ENCODE results near the gene SLCO1B1.
"Not testable (repeated sequence)": the region's sequence is repeated elsewhere in the genome, so short reads cannot be mapped to it uniquely, and the experiment has no call there.

SLCO1B1 gene

GRCh38 chr12:21130998-21131397 lies at the start of gene SLCO1B1:
Gene SLCO1B1, plus strand, starts transcription at chr12:21131194. Its CDS starts 10,381 bp downstream, at chr12:21141575.
- TF ChIP-seq CTCF (IDR thresholded peaks at IDR 0.05; ENCODE audit: extremely low read depth, missing control alignments), result no peak
- DNase-seq (ENCODE audit: low spot score), result no peak

- DNase-seq (ENCODE audit: low spot score), result not testable (repeated sequence)
Measured at GRCh38 chr12:21084753-21085152, 46.2 kb upstream of the SLCO1B1 start.

GRCh38 chr12:21111732-21112131 lies 19.3 kb upstream of the SLCO1B1 start:
- TF ChIP-seq CTCF (IDR thresholded peaks at IDR 0.05; ENCODE audit: extremely low read depth, missing control alignments), result no peak
- no peak for DNase-seq (ENCODE audit: low spot score)

GRCh38 chr12:21113266-21113665 lies 17.7 kb upstream of the SLCO1B1 start:
- DNase-seq (ENCODE audit: low spot score), result no peak
- no peak for TF ChIP-seq CTCF (IDR thresholded peaks at IDR 0.05; ENCODE audit: extremely low read depth, missing control alignments)

GRCh38 chr12:21117995-21118394 lies 13.0 kb upstream of the SLCO1B1 start:
- DNase-seq (ENCODE audit: low spot score), result no peak
- TF ChIP-seq CTCF (IDR thresholded peaks at IDR 0.05; ENCODE audit: extremely low read depth, missing control alignments), result no peak

- DNase-seq (ENCODE audit: low spot score), result no peak
- TF ChIP-seq CTCF (IDR thresholded peaks at IDR 0.05; ENCODE audit: extremely low read depth, missing control alignments), result no peak
Measured at GRCh38 chr12:21118760-21119159, 12.2 kb upstream of the SLCO1B1 start.

- TF ChIP-seq CTCF (IDR thresholded peaks at IDR 0.05; ENCODE audit: extremely low read depth, missing control alignments), result no peak
- DNase-seq (ENCODE audit: low spot score), result no peak
Measured at GRCh38 chr12:21129351-21129750, 1.6 kb upstream of the SLCO1B1 start.

- no peak for DNase-seq (ENCODE audit: low spot score)
- TF ChIP-seq CTCF (IDR thresholded peaks at IDR 0.05; ENCODE audit: extremely low read depth, missing control alignments), result no peak
Measured at GRCh38 chr12:21129906-21130305, 1.1 kb upstream of the SLCO1B1 start.

- not testable (repeated sequence) for DNase-seq (ENCODE audit: low spot score)
Measured at GRCh38 chr12:21137318-21137999, 6.5 kb downstream of the SLCO1B1 start.
